GM15510 (cell line): Measurements from ENCODE around the gene TMEM255B.

Source experiments
- POLR2A ChIP-seq: IDR thresholded peaks from 3 replicates; pipeline ENCODE4 v1.6.1; 2011; ENCODE audit warnings: borderline replicate concordance; ENCODE audit not compliant: insufficient read length; ENCODE audit errors: extremely low read depth

Gene TMEM255B

GRCh38 chr13:113784645-113785024 lies 25.6 kb downstream of the TMEM255B start:
- TF ChIP-seq POLR2A, result no peak

GRCh38 chr13:113785051-113786010 lies 26.3 kb downstream of the TMEM255B start:
- TF ChIP-seq POLR2A, result no peak

DNA sequence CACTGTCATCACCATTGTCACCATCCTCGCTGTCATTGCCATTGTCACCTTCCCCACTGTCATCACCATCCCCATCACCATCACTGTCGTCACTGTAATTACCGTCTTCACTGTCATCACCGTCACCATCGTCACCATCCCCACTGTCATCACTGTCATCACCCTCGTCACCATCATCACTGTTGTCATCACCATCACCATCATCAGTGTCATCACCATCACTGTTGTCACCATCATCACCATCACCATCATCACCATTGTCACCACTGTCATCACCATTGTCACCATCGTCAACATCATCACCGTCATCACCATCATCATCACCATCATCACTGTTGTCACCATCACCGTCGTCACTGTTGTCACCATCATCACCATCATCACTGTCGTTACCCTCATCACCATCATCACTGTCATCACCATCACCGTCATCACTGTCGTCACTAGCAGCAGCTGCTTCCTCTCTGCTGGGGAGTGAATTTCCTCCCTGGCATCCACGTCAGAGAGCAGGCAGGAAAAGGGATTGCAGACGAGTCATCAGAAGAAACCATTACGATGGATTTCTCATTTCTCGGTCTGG lies 27.3 kb downstream of the TMEM255B start:
- no peak for TF ChIP-seq POLR2A

GRCh38 chr13:113787694-113788093 lies 28.7 kb downstream of the TMEM255B start:
- no peak for TF ChIP-seq POLR2A

DNA sequence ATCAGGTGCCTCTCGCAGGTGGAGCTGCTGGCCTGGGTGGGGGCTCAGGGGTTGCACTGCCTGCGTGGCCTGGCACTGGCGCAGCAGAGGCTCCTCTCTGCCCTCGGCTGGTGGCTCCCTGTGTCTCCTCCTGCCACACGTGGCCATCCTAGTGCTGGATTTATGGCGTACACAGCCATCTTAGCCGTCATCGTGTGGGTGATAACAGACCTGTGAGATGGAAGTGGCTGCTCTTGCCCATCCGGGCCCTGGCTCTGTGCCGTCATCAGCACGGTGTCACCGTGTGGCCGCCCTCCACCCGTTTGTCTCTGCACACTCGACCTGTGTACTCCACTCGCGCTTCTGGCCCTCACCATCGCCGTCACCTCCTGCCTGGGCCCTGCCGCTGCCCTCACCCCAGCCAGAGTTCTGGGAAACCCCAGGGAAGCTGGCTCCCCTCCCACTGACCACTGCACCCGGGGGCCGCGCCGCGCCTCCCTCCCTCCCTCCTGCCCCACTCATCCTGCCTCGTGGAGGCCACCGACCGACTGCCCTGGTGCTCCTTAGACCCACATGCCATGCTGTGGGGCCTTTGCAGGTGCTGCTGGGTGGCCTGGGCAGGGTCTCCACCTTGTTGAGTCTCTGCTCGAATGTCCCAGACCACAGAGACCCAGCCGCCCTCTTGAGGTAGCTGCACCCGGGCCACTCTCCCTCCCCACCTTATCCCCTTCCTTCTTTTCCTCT lies 29.5 kb downstream of the TMEM255B start:
- TF ChIP-seq POLR2A, result no peak

- no peak for TF ChIP-seq POLR2A
Observed at GRCh38 chr13:113789167-113789566, 30.1 kb downstream of the TMEM255B start.

GRCh38 chr13:113791226-113791625 lies 32.2 kb downstream of the TMEM255B start:
- no peak for TF ChIP-seq POLR2A

DNA sequence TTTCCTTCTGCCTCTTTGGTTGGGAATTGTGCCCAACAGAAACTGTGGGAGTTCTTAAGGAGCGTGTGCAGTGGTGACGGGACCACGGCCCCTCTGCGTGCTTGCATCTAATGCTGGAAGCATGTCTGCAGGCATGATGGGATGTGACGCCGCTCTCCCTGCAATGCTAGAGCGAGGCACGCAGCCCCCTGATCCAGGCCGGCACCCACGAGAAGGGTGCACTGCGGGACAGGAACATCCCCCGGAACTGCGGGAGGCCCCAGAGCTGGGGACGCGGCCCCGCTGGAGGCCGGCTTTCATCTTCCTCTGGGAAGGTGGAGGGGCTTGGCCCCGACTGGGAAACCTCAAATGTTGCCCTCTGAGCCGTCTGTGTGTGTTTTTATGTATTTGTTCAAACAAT lies 32.7 kb downstream of the TMEM255B start:
- no peak for TF ChIP-seq POLR2A

- TF ChIP-seq POLR2A, result no peak
Observed at GRCh38 chr13:113792236-113792770, 33.3 kb downstream of the TMEM255B start.

GRCh38 chr13:113792886-113793717 lies 34.1 kb downstream of the TMEM255B start:
- no peak for TF ChIP-seq POLR2A

- no peak for TF ChIP-seq POLR2A
Observed at GRCh38 chr13:113793718-113794085, 34.7 kb downstream of the TMEM255B start.

DNA sequence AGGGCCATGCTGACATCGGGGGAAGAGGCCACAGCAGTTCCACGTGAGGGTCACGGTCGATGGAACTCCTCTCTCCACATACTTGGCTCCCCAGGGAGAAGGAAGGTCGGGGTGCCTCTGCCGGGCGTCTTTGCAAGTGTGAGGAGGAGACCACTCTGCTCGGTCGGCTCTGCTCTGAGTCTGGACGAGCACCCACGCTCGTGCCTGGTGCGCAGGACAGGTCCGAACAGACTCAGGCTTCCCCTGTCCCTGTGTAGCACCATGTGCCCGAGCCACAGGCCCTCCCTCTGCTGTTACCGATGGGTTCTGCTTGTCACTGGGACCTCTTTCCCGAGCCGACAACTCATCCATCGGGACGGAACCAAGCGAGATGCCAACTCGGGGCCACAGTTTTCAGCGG lies 35.1 kb downstream of the TMEM255B start:
- TF ChIP-seq POLR2A, result no peak

GRCh38 chr13:113794764-113795173 lies 35.7 kb downstream of the TMEM255B start:
- no peak for TF ChIP-seq POLR2A

DNA sequence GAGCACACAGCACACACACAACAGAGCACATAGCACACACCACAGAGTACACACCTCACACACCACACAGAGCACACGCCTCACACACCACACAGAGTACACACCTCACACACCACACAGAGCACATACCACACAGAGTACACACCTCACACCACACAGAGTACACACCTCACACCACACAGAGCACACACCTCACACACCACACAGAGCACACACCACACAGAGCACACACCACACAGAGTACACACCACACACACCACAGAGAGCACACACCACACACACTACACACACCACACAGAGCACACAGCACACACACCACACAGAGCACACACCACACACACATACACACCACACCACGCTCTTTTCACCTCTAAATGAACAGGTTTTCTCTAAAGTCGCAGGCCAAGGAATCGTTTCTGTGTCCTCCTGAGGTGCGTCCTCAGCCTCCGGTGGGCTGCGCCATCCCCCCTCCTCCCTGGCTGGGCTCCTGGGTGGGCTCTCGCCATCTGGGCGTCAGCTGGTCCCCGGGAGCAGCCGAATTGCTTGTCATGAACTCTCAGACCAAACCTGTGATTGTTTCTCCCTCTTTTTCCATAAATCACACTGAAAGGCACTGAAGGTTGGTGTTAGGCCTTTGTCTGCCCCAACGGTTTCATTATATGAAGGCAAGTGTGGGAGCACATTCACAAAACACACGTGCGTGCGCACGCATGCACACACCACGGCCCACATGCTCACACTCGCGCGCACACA lies 37.4 kb downstream of the TMEM255B start:
- no peak for TF ChIP-seq POLR2A

DNA sequence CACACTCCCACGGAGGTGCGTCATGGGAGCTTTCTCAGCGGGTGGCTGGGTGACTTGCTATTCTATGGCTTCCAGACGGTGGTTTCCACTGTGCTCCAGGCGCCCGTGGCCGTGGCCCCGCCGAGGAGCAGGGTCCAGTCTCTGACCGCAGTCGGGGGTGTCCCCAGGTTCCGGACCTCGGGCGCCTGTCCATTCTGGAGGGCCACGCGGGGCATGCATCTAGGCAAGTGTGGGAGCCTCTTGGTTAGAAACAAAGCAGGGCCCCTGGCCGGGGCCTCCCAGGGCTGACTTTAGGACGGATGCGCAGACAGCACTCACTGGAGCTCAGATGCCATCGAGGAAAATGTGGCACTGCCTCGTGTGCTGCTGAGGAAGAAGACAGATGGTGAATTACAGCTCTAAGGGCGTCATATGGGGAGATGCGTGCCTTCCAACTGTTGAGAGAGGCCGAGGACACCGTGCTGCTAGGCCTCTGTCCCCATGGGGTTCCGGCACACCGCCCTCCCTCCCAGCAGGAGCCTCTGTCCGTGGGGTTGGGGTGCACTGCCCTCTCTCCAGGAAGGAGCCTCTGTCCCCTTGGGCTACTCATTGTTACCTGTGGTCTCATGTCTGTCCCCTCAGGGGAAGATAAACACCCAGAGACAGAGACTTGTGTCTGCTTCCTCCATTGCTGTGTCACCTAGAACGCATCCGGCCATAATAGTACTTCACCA lies 38.1 kb downstream of the TMEM255B start:
- no peak for TF ChIP-seq POLR2A
